ENCODE results near the gene ZNF646. TPM values are rescaled to one million over a fixed set of nuclear protein-coding genes. Genes with fewer than 3 reads are reported as not detected.

Gene ZNF646
- total RNA-seq: 13.8 to 17.3 TPM (median 15.2 TPM) in 3 replicates
- long read RNA-seq, full-length matches to known transcripts: 4 of 5 reads
- long read RNA-seq, partial matches to known transcripts: 1 of 5 reads
- long read RNA-seq, other reads (novel, unspliced or antisense): 0 of 5 reads

- TF ChIP-seq CTCF (IDR thresholded peaks at IDR 0.05): peak; percentile 9
- no peaks in the 10 kb centered on the region for H3K9me3 Mint-ChIP-seq (ENCODE audit: low read depth)
- no peaks in the 10 kb centered on the region for H3K27me3 Mint-ChIP-seq (ENCODE audit: low read depth)
- peaks cover 11% of the 10 kb centered on the region for H3K36me3 Mint-ChIP-seq (ENCODE audit: low read depth)
- H3K4me1 Mint-ChIP-seq (ENCODE audit: low read depth): peaks cover 28% of the 10 kb centered on the region
- peak within 1 kb of the TSS; percentile 99 for H3K4me3 Mint-ChIP-seq (ENCODE audit: unreplicated experiment)
- H3K27ac Mint-ChIP-seq (ENCODE audit: unreplicated experiment): peak within 1 kb of the TSS; percentile 98
- DNase-seq (ENCODE audit: low spot score): peak; percentile 99
Observed at GRCh38 chr16:31073970-31074813, at the start of gene ZNF646, which contains the start of gene ZNF668. Gene ZNF646 (plus strand): TSS chr16:31074422. CDS start chr16:31076325, 1,903 bp downstream. Gene ZNF668 (minus strand): TSS chr16:31074240. CDS start chr16:31064459, 9,781 bp downstream.

GRCh38 chr16:31025339-31025738 is 48.9 kb upstream of the ZNF646 start:
- H3K9me3 Mint-ChIP-seq (ENCODE audit: low read depth): no peaks in the 10 kb centered on the region
- no peak overlapping the region for H3K4me3 Mint-ChIP-seq (ENCODE audit: unreplicated experiment)
- H3K36me3 Mint-ChIP-seq (ENCODE audit: low read depth): no peaks in the 10 kb centered on the region
- no peak for DNase-seq (ENCODE audit: low spot score)
- no peaks in the 10 kb centered on the region for H3K4me1 Mint-ChIP-seq (ENCODE audit: low read depth)
- H3K27me3 Mint-ChIP-seq (ENCODE audit: low read depth): no peaks in the 10 kb centered on the region
- no peak overlapping the region for H3K27ac Mint-ChIP-seq (ENCODE audit: unreplicated experiment)
- TF ChIP-seq CTCF (IDR thresholded peaks at IDR 0.05): no peak

DNA sequence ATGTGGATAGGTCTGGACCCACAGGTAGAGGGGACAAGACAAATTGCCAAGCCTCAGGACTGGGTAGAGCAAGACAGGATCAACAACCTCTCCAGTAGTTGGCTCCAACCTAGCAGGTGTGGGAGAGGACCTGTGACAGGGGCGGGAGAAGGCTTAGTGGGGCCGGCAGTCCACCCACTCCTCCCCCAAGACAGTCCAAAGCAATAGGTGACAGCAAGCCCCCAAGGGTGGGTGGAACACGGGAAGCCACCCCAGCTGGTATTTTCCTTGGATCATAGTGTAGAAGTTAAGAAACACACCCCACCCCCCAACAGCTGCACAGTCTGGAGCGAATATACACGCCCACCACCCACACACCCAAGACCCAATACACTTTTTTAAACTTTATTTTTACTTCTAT is 45.0 kb upstream of the ZNF646 start:
- H3K9me3 Mint-ChIP-seq (ENCODE audit: low read depth): no peaks in the 10 kb centered on the region
- no peak overlapping the region for H3K4me3 Mint-ChIP-seq (ENCODE audit: unreplicated experiment)
- no peaks in the 10 kb centered on the region for H3K27me3 Mint-ChIP-seq (ENCODE audit: low read depth)

DNA sequence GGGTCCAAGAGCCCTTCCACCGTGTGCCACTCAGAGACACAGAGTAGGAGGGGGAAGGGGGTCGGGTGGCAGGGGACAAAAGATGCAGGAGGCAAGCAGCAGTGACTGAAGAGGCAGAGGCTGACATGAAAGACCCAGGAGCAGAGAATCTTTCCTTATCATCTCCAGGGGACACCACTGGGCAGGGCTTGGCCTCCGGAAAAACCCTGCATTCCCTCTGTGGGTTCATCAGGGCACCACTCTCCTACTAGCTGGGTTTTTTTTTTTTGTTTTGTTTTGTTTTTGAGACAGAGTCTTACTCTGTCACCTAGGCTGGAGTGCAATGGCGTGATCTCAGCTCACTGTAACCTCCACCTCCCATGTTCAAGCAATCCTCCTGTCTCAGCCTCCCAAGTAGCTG is 42.9 kb upstream of the ZNF646 start:
- H3K9me3 Mint-ChIP-seq (ENCODE audit: low read depth): no peaks in the 10 kb centered on the region
- no peak for TF ChIP-seq CTCF (IDR thresholded peaks at IDR 0.05)
- H3K36me3 Mint-ChIP-seq (ENCODE audit: low read depth): peaks cover 4% of the 10 kb centered on the region
- H3K27ac Mint-ChIP-seq (ENCODE audit: unreplicated experiment): no peak overlapping the region
- H3K27me3 Mint-ChIP-seq (ENCODE audit: low read depth): no peaks in the 10 kb centered on the region
- no peak for DNase-seq (ENCODE audit: low spot score)
- peaks cover 18% of the 10 kb centered on the region for H3K4me1 Mint-ChIP-seq (ENCODE audit: low read depth)
- H3K4me3 Mint-ChIP-seq (ENCODE audit: unreplicated experiment): no peak overlapping the region

More for the DNA sequence above, 45.0 kb upstream of the ZNF646 start:
- peaks cover 13% of the 10 kb centered on the region for H3K4me1 Mint-ChIP-seq (ENCODE audit: low read depth)
- H3K27ac Mint-ChIP-seq (ENCODE audit: unreplicated experiment): no peak overlapping the region
- TF ChIP-seq CTCF (IDR thresholded peaks at IDR 0.05): no peak
- DNase-seq (ENCODE audit: low spot score): no peak
- H3K36me3 Mint-ChIP-seq (ENCODE audit: low read depth): peaks cover 1% of the 10 kb centered on the region
